CD4-positive, alpha-beta T cell (primary cell): ENCODE measurements around the gene TMEM45B. TPM values are rescaled to one million over a fixed set of nuclear protein-coding genes. Genes with fewer than 3 reads are reported as not detected.

Experiments
- ATAC-seq: fragments of 200-7000 bp; cut with Tn5 transposase; one replicate; pipeline ENCODE4 v1.10.0; 2022; ENCODE audit warnings: mild to moderate bottlenecking; ENCODE audit not compliant: poor library complexity
- CTCF ChIA-PET: fragments of 350-600 bp; sonication (Branson Sonifier 250); formaldehyde crosslinking; loops from one replicate; lab custom pipeline; 2021; ENCODE audit warnings: antibody characterized with exemption, inconsistent platforms; lab: Charles Lee
- POLR2A ChIA-PET: fragments of 350-600 bp; sonication (Branson Sonifier 250); formaldehyde crosslinking; loops from one replicate; lab custom pipeline; 2021; ENCODE audit warnings: antibody characterized with exemption, inconsistent platforms; lab: Charles Lee
- DNase-seq, 14 experiments: peaks; one replicate each; pipeline ENCODE4 v3.0.0-alpha.2; 2013 to 2020; ENCODE audit warnings: mixed read lengths in 2 of 14
- H3K27ac ChIP-seq, 2 donors: one replicate each; pipeline versions ENCODE4 v1.5.1 to v1.7.0; 2013; ENCODE audit warnings: low read length in 2 of 2, low read depth in 1 of 2, mild to moderate bottlenecking in 1 of 2
- H3K27me3 ChIP-seq, 2 experiments: 1 replicate in 1 of 2; 2 replicates in 1 of 2; pipeline versions ENCODE4 v1.6.1 to v1.7.0; 2013; ENCODE audit warnings: low read length in 2 of 2, control low read depth in 1 of 2, mild to moderate bottlenecking in 1 of 2, moderate library complexity in 1 of 2; ENCODE audit not compliant: insufficient read depth in 2 of 2, control insufficient read depth in 1 of 2
- H3K36me3 ChIP-seq: one replicate; pipeline ENCODE4 v1.6.1; 2013; ENCODE audit warnings: low read length, control low read depth; ENCODE audit not compliant: insufficient read depth
- H3K4me1 ChIP-seq: one replicate; pipeline ENCODE4 v1.6.1; 2013; ENCODE audit warnings: low read length, control low read depth; ENCODE audit not compliant: insufficient read depth
- H3K4me3 ChIP-seq: one replicate; pipeline ENCODE4 v1.5.1; 2013; ENCODE audit warnings: mild to moderate bottlenecking, low read length, moderate library complexity
- H3K9me3 ChIP-seq, 2 experiments: 1 replicate in 1 of 2; 2 replicates in 1 of 2; pipeline versions ENCODE4 v1.6.1 to v1.7.0; 2013; ENCODE audit warnings: low read length in 2 of 2, mild to moderate bottlenecking in 2 of 2, control low read depth in 1 of 2, moderate library complexity in 1 of 2; ENCODE audit not compliant: control insufficient read depth in 1 of 2, insufficient read depth in 1 of 2
- H3K27ac Mint-ChIP-seq: one replicate; pipeline ENCODE4 v1.8.0; 2020; ENCODE audit warnings: mixed read lengths
- H3K27me3 Mint-ChIP-seq: one replicate; pipeline ENCODE4 v1.8.0; 2021; ENCODE audit warnings: mixed read lengths
- H3K36me3 Mint-ChIP-seq: one replicate; pipeline ENCODE4 v1.8.0; 2021; ENCODE audit warnings: low read depth, mixed read lengths
- H3K4me1 Mint-ChIP-seq: one replicate; pipeline ENCODE4 v1.8.0; 2021; ENCODE audit warnings: low read depth, mixed read lengths
- H3K4me3 Mint-ChIP-seq: one replicate; pipeline ENCODE4 v1.8.0; 2020; ENCODE audit warnings: mild to moderate bottlenecking, mixed read lengths
- H3K9me3 Mint-ChIP-seq: one replicate; pipeline ENCODE4 v1.8.0; 2020; ENCODE audit warnings: mixed read lengths
- CTCF ChIP-seq: fragments of 200-600 bp; IDR thresholded peaks from one replicate; pipeline ENCODE4 v1.8.0; 2022; ENCODE audit warnings: antibody characterized with exemption, mild to moderate bottlenecking
- intact Hi-C, 2 experiments: fragments of 100-400 bp; cut with DNase I in 1 of 2; cut with micrococcal nuclease in 1 of 2; formaldehyde crosslinking; loops; one replicate each; pipeline versions ENCODE4 v1.15.1 to v1.9.0; 2023 to 2025; cut with DNase I, micrococcal nuclease
- polyA plus RNA-seq, 2 donors: library from polyadenylated mRNA; unstranded; fragments of 120-200 nt; gene quantifications; one replicate each; pipeline ENCODE4 v1.2.1, GENCODE V29; 2013
- total RNA-seq, 174 experiments: library from RNA in 2 of 174; stranded (reverse) in 2 of 174; gene quantifications; one replicate each; pipeline ENCODE4 v1.2.3 and lab custom pipeline; 2021 to 2026

Gene TMEM45B
- total RNA-seq (1 to 10 TPM; 1.7 to 1.9 TPM), total RNA-seq (lab: John Stamatoyannopoulos, UW) (0.25 to 64.6 (median 8.1) reads per million in 172 experiments)
- 1.3 TPM for polyA plus RNA-seq (2013, experiment 1 of 2)
- polyA plus RNA-seq (2013, experiment 2 of 2), result 6.5 TPM

- peaks cover 40% of the 10 kb centered on the region for H3K27me3 Mint-ChIP-seq
- no peak within 1 kb of the TSS for H3K27ac ChIP-seq
- ChIA-PET POLR2A (interaction anchor here (0.6 to 4.5 kb wide), 11 partner anchors 11 to 188 kb away, joined by 3 to 74 read pairs (median 8); no protein-coding TSS in a partner anchor), CTCF (interaction anchor here (0.6 to 1.4 kb wide), 4 partner anchors 16 to 1118 kb away, joined by 3 read pairs; no protein-coding TSS in a partner anchor)
- H3K27me3 ChIP-seq, result peaks cover 5 to 9% of the 10 kb centered on the region in 2 experiments
- peaks cover 38% of the 10 kb centered on the region for H3K4me1 ChIP-seq
- peak within 1 kb of the TSS; percentile 89 for H3K4me3 Mint-ChIP-seq
- H3K9me3 ChIP-seq, result peaks cover 0 to 8% of the 10 kb centered on the region in 2 experiments
- peak within 1 kb of the TSS; percentile 54 for H3K4me3 ChIP-seq
- no peaks in the 10 kb centered on the region for H3K36me3 ChIP-seq
- peaks cover 3% of the 10 kb centered on the region for H3K9me3 Mint-ChIP-seq
- H3K4me1 Mint-ChIP-seq, result peaks cover 58% of the 10 kb centered on the region
- no peak for TF ChIP-seq CTCF
- ATAC-seq (peak; percentile 35), DNase-seq (peak in 13 of 14 experiments; percentile 14 to 62 (median 33))
- peaks cover 9% of the 10 kb centered on the region for H3K36me3 Mint-ChIP-seq
- intact Hi-C loops, result loop anchor here (2.0 to 10.0 kb wide), 4 partner anchors 36 to 189 kb away; partner anchors contain the start of genes NFRKB (in 1 of the 2) and PRDM10 (in 1 of the 2)
- H3K27ac Mint-ChIP-seq, result peak within 1 kb of the TSS; percentile 95
Measured at GRCh38 chr11:129815596-129816461, at the start of gene TMEM45B. TSS of gene TMEM45B (plus strand) at chr11:129815848. CDS start at chr11:129852483, 36,635 bp downstream.

GRCh38 chr11:129766898-129767604 is 48.6 kb upstream of the TMEM45B start:
- ATAC-seq, result peak; percentile 41

More at GRCh38 chr11:129766898-129767604, 48.6 kb upstream of the TMEM45B start:
- Histone ChIP-seq H3K36me3 (no peaks in the 10 kb centered on the region), H3K27ac (no peak overlapping the region), H3K4me3 (no peak overlapping the region), H3K27me3 (no peaks in the 10 kb centered on the region), H3K9me3 (peaks cover 0 to 3% of the 10 kb centered on the region in 2 experiments), H3K4me1 (no peaks in the 10 kb centered on the region)
- H3K36me3 Mint-ChIP-seq, result peaks cover 4% of the 10 kb centered on the region
- H3K4me1 Mint-ChIP-seq, result peaks cover 6% of the 10 kb centered on the region
- intact Hi-C loops, result loop anchor here (5.0 kb wide), 1 partner anchor 365 kb away; no protein-coding TSS in a partner anchor
- peak in 9 of 14 experiments; percentile 5 to 53 (median 23) for DNase-seq
- TF ChIP-seq CTCF, result peak; percentile 56
- POLR2A ChIA-PET, result interaction anchor here (0.6 kb wide), 1 partner anchor 106 kb away, joined by 3 read pairs; no protein-coding TSS in a partner anchor
- H3K9me3 Mint-ChIP-seq, result peaks cover 5% of the 10 kb centered on the region
- no peak overlapping the region for H3K4me3 Mint-ChIP-seq
- H3K27me3 Mint-ChIP-seq, result peaks cover 11% of the 10 kb centered on the region
- H3K27ac Mint-ChIP-seq, result no peak overlapping the region
- CTCF ChIA-PET, result interaction anchor here (1.4 to 1.9 kb wide), 2 partner anchors 114 to 366 kb away, joined by 3 to 5 read pairs; no protein-coding TSS in a partner anchor
